ENCODE results near the gene NCAM1. TPM values are rescaled to one million over a fixed set of nuclear protein-coding genes. Genes with fewer than 3 reads are reported as not detected.

NCAM1 gene
- total and polyA plus RNA-seq, 2 of the 13 experiments (the other 11 are each of a cell fraction or from before 2014, with no cell fraction given), result 0.05 TPM; not detected in 1

- in situ Hi-C loops (cut with HindIII; ENCODE audit: extremely low pct_ligation_motif_present, low pct_unique_long_range_greater_than_20kb), result no loop called here
- intact Hi-C loops (cut with micrococcal nuclease; ENCODE audit: unreplicated experiment), result no loop called here
- Histone ChIP-seq H3K79me2 (ENCODE audit: insufficient read depth, low read length) (peaks cover 3% of the 10 kb centered on the region), H3K9me3 (ENCODE audit: low read length) (no peaks in the 10 kb centered on the region), H3K9ac (ENCODE audit: insufficient read depth, low read depth, low read length) (no peak overlapping the region), H4K20me1 (ENCODE audit: insufficient read depth, low read length) (no peaks in the 10 kb centered on the region), H3K4me1 (ENCODE audit: insufficient read depth, low read length) (peaks cover 26% of the 10 kb centered on the region), H3K4me3 (replicated peaks in 1 of 3; ENCODE audit: insufficient read depth in 1 of 3, low read depth in 2 of 3, low read length in 3 of 3) (peak overlapping the region; percentile 2 to 93 (median 79); a peak in 3 of 6 replicates), H3K27me3 (ENCODE audit: control insufficient read depth in 1 of 2, insufficient read depth in 2 of 2, low read length in 2 of 2) (no peaks in the 10 kb centered on the region), H3K4me2 (ENCODE audit: low read depth, low read length) (peak overlapping the region; percentile 60), H3K27ac (ENCODE audit: extremely low read length, insufficient read depth, low read length) (no peak overlapping the region), H2AFZ (ENCODE audit: low read length) (no peak overlapping the region), H3K36me3 (replicated peaks in 1 of 2; ENCODE audit: control insufficient read depth in 1 of 2, insufficient read depth in 2 of 2, low read length in 2 of 2) (no peaks in the 10 kb centered on the region)
- POLR2A ChIA-PET, result interaction anchor here (0.6 kb wide), 1 partner anchor 571 kb away, joined by 4 read pairs; no protein-coding TSS in a partner anchor
- WGBS (ENCODE audit: low lambda C conversion rate), result 0% methylated on average over 8 of the region's 9 CpGs
- CTCF ChIA-PET (ENCODE audit: low intra/inter-chr PET ratio, low total read pairs), result no interaction called here
- ATAC-seq (no peak), DNase-seq (ENCODE audit: low spot score) (no peak), FAIRE-seq (peak; percentile 62)
- no TSS peak for BruUV-seq (replicated peaks)
- peak; percentile 55; the same call in 1 of the 2 replicates for TF ChIP-seq HNF4G (IDR thresholded peaks at IDR 0.05; ENCODE audit: borderline replicate concordance, low read depth, low read length)
- no peak for TF ChIP-seq HNF4G (CRISPR knock-in tag; IDR thresholded peaks at IDR 0.05; ENCODE audit: borderline replicate concordance, low read depth)
- peak; percentile 39; the same call in 1 of the 2 replicates for TF ChIP-seq ZNF629 (CRISPR knock-in tag; conservative IDR thresholded peaks at IDR 0.05)
- no peak for TF ChIP-seq FOSL1 (CRISPR knock-in tag; IDR thresholded peaks at IDR 0.05; ENCODE audit: borderline replicate concordance)
- TF ChIP-seq MYPOP (CRISPR knock-in tag; IDR thresholded peaks at IDR 0.05), result no peak
- TF ChIP-seq RCOR2 (CRISPR knock-in tag; IDR thresholded peaks at IDR 0.05), result no peak
- TF ChIP-seq ARNTL (CRISPR knock-in tag; IDR thresholded peaks at IDR 0.05), result no peak
- TF ChIP-seq CSRNP2 (CRISPR knock-in tag; conservative IDR thresholded peaks at IDR 0.05; ENCODE audit: low read depth), result no peak
- TF ChIP-seq ZNF264 (CRISPR knock-in tag; IDR thresholded peaks at IDR 0.05), result no peak
- TF ChIP-seq MTF1 (CRISPR knock-in tag; IDR thresholded peaks at IDR 0.05), result no peak
- no peak for TF ChIP-seq ZNF512 (CRISPR knock-in tag; IDR thresholded peaks at IDR 0.05)
- no peak for TF ChIP-seq FUBP1 (CRISPR knock-in tag; IDR thresholded peaks at IDR 0.05; ENCODE audit: borderline replicate concordance)
- no peak for TF ChIP-seq SP4 (CRISPR knock-in tag; IDR thresholded peaks at IDR 0.05)
- TF ChIP-seq LRRFIP1 (CRISPR knock-in tag; conservative IDR thresholded peaks at IDR 0.05), result no peak
- TF ChIP-seq ZNF180 (CRISPR knock-in tag; IDR thresholded peaks at IDR 0.05; ENCODE audit: borderline replicate concordance, low read depth), result no peak
- TF ChIP-seq ZNF549 (CRISPR knock-in tag; IDR thresholded peaks at IDR 0.05), result no peak
- no peak for TF ChIP-seq ZNF510 (CRISPR knock-in tag; IDR thresholded peaks at IDR 0.05; ENCODE audit: low read depth)
- no peak for TF ChIP-seq POLR2AphosphoS2 (IDR thresholded peaks at IDR 0.05; ENCODE audit: low read depth, low read length)
Observed at GRCh38 chr11:113314065-113314388, 352.8 kb downstream of the NCAM1 start.
